HG03432 (cell line): ENCODE data around the gene CCL16.
A peak's percentile ranks its signal among the peaks of the same experiment; 100 is the strongest.
"Not testable (repeated sequence)": the region's sequence is repeated elsewhere in the genome, so short reads cannot be mapped to it uniquely, and the experiment has no call there.

ENCODE experiments used
- ATAC-seq: cut with Tn5 transposase; IDR thresholded peaks from one replicate; pipeline ENCODE4 v1.9.1; 2021; ENCODE audit warnings: mild to moderate bottlenecking, moderate library complexity; ENCODE audit not compliant: unreplicated experiment

CCL16 gene

GRCh38 chr17:35942588-35943186 lies 38.6 kb downstream of the CCL16 start:
- no peak for ATAC-seq

- ATAC-seq: not testable (repeated sequence)
Measured at GRCh38 chr17:35938492-35938891, 42.8 kb downstream of the CCL16 start.

GRCh38 chr17:35936063-35936462 lies 45.2 kb downstream of the CCL16 start:
- ATAC-seq: no peak

GRCh38 chr17:35934760-35935159 lies 46.5 kb downstream of the CCL16 start:
- no peak for ATAC-seq

- ATAC-seq: no peak
Measured at GRCh38 chr17:35932586-35932985, 48.7 kb downstream of the CCL16 start.

- no peak for ATAC-seq
Measured at GRCh38 chr17:35931794-35932425, 49.4 kb downstream of the CCL16 start.

GRCh38 chr17:35930211-35931065 lies 50.9 kb downstream of the CCL16 start, which contains the start of gene RDM1:
RDM1 (minus strand) TSS chr17:35930773; CDS start chr17:35930727, 46 bp downstream.
- ATAC-seq: peak; percentile 51

GRCh38 chr17:35927714-35928113 lies 53.6 kb downstream of the CCL16 start:
- ATAC-seq: no peak
